Transverse colon (tissue), 4 donors: ENCODE measurements around the gene ANP32B. TPM values are rescaled to one million over a fixed set of nuclear protein-coding genes. Genes with fewer than 3 reads are reported as not detected.

Source experiments
- DNase-seq: peaks from one replicate; pipeline ENCODE4 v3.0.0-alpha.2; 2019
- H3K27ac ChIP-seq, 4 donors: fragments of 200-600 bp; sonication (generic); 2 replicates each; pipeline ENCODE4 v1.5.1; 2016 to 2018; ENCODE audit warnings: inconsistent platforms in 4 of 4
- H3K27me3 ChIP-seq: fragments of 200-600 bp; sonication (generic); 2 replicates; pipeline ENCODE4 v1.5.1; 2017; ENCODE audit warnings: inconsistent platforms
- H3K36me3 ChIP-seq, 4 donors: fragments of 200-600 bp; sonication (generic); 2 replicates each; pipeline ENCODE4 v1.5.1; 2017 to 2019; ENCODE audit warnings: inconsistent platforms in 4 of 4
- H3K4me1 ChIP-seq, 4 donors: fragments of 200-600 bp; sonication (generic); 2 replicates each; pipeline ENCODE4 v1.5.1; 2017 to 2020; ENCODE audit warnings: inconsistent platforms in 4 of 4
- H3K4me3 ChIP-seq, 4 donors: fragments of 200-600 bp; sonication (generic); 1 replicate in 1 of 4; 2 replicates in 3 of 4; pipeline versions ENCODE4 v1.5.1 to v1.6.1; 2017 to 2019; ENCODE audit warnings: inconsistent platforms in 4 of 4
- H3K9me3 ChIP-seq, 2 donors: fragments of 200-600 bp; sonication (generic); 2 replicates each; pipeline ENCODE4 v1.5.1; 2017 to 2019; ENCODE audit warnings: inconsistent platforms in 2 of 2
- CTCF ChIP-seq, 5 experiments: fragments of 200-600 bp in 3 of 5; fragments of 450-650 bp in 2 of 5; sonication (generic) in 3 of 5; IDR thresholded peaks; 1 replicate in 2 of 5; 2 replicates in 3 of 5; pipeline ENCODE4 v1.5.1; 2016 to 2017; ENCODE audit warnings: antibody characterized with exemption in 5 of 5, inconsistent platforms in 3 of 5, mild to moderate bottlenecking in 2 of 5, moderate library complexity in 1 of 5
- EP300 ChIP-seq: sonication (generic); formaldehyde crosslinking; IDR thresholded peaks from one replicate; pipeline ENCODE4 v1.6.1; 2017; ENCODE audit warnings: antibody characterized with exemption, low read depth
- POLR2A ChIP-seq: fragments of 450-650 bp; IDR thresholded peaks from one replicate; pipeline ENCODE4 v1.6.1; 2016; ENCODE audit warnings: antibody characterized with exemption, mild to moderate bottlenecking, moderate library complexity
- POLR2AphosphoS5 ChIP-seq, 3 donors: sonication (generic); formaldehyde crosslinking; IDR thresholded peaks; one replicate each; pipeline ENCODE4 v1.6.1; 2016; ENCODE audit warnings: antibody characterized with exemption in 3 of 3
- WGBS, 2 donors: methylation state at CpG; one replicate each; pipeline ENCODE4 v1.1.5; 2018; ENCODE audit warnings: low coverage in 1 of 2; 5-methylcytosine and 5-hydroxymethylcytosine counted together
- in situ Hi-C, 4 donors: fragments of 200-750 bp; cut with MboI; loops; one replicate each; pipeline versions ENCODE4 v1.15.0 to v1.15.1; 2017; ENCODE audit warnings: low sequenced_read_pairs in 3 of 4, low pct_ligation_motif_present in 1 of 4, low pct_unique_long_range_greater_than_20kb in 1 of 4
- intact Hi-C: fragments of 100-400 bp; cut with DNase I; formaldehyde crosslinking; loops from one replicate; pipeline ENCODE4 v1.15.1; 2023; ENCODE audit warnings: low total_unique reads
- total RNA-seq, 4 donors: library from RNA; depleted of rRNA; stranded (reverse); fragments of >200 nt; gene quantifications; one replicate each; pipeline ENCODE4 v1.1.0, GENCODE V29; 2016

Gene ANP32B
- total RNA-seq, 4 donors from 2014 or later: 37.4 to 65.6 (median 43.0) TPM

GRCh38 chr9:97962136-97962535 is 21.0 kb upstream of the ANP32B start:
- Histone ChIP-seq H3K27ac (no peak overlapping the region), H3K9me3 (no peaks in the 10 kb centered on the region), H3K4me3 (no peak overlapping the region), H3K4me1 (no peaks in the 10 kb centered on the region), H3K27me3 (peaks cover 7% of the 10 kb centered on the region), H3K36me3 (no peaks in the 10 kb centered on the region)
- in situ Hi-C loops: no loop called here
- 77 to 80% methylated on average over 3 to 4 of the region's 4 CpGs for WGBS, 2 donors
- TF ChIP-seq POLR2AphosphoS5 (IDR thresholded peaks at IDR 0.05) (no peak), POLR2A (no peak), EP300 (no peak), CTCF (IDR thresholded peaks at IDR 0.05) (no peak)
- intact Hi-C loops: no loop called here
- DNase-seq: no peak

- WGBS, 2 donors: 71 to 85% methylated on average over 3 to 5 of the region's 5 CpGs
- intact Hi-C loops: no loop called here
Measured at GRCh38 chr9:97962575-97962974, 20.6 kb upstream of the ANP32B start.

GRCh38 chr9:97963232-97963631 is 19.9 kb upstream of the ANP32B start:
- Histone ChIP-seq H3K27me3 (peaks cover 7% of the 10 kb centered on the region), H3K9me3 (no peaks in the 10 kb centered on the region), H3K27ac (no peak overlapping the region), H3K4me3 (no peak overlapping the region), H3K36me3 (no peaks in the 10 kb centered on the region), H3K4me1 (no peaks in the 10 kb centered on the region)
- no peak for DNase-seq
- no peak for TF ChIP-seq CTCF (IDR thresholded peaks at IDR 0.05)
- no peak for TF ChIP-seq POLR2A
- TF ChIP-seq POLR2AphosphoS5 (IDR thresholded peaks at IDR 0.05): no peak
- no peak for TF ChIP-seq EP300
- in situ Hi-C loops (no loop called here), intact Hi-C loops (no loop called here)
- WGBS, 2 donors: 80 to 91% methylated on average over 2 of the region's 2 CpGs

More at GRCh38 chr9:97962575-97962974, 20.6 kb upstream of the ANP32B start:
- in situ Hi-C loops: no loop called here
- H3K36me3 ChIP-seq: no peaks in the 10 kb centered on the region
- no peak overlapping the region for H3K4me3 ChIP-seq
- DNase-seq: no peak
- H3K9me3 ChIP-seq: no peaks in the 10 kb centered on the region
- no peaks in the 10 kb centered on the region for H3K4me1 ChIP-seq
- peaks cover 7% of the 10 kb centered on the region for H3K27me3 ChIP-seq
- H3K27ac ChIP-seq: no peak overlapping the region
- TF ChIP-seq EP300 (no peak), POLR2AphosphoS5 (IDR thresholded peaks at IDR 0.05) (no peak), CTCF (IDR thresholded peaks at IDR 0.05) (no peak), POLR2A (no peak)

- H3K4me3 ChIP-seq: no peak overlapping the region
- no peaks in the 10 kb centered on the region for H3K36me3 ChIP-seq
- H3K27me3 ChIP-seq: peaks cover 7% of the 10 kb centered on the region
- H3K27ac ChIP-seq: no peak overlapping the region
- H3K9me3 ChIP-seq: no peaks in the 10 kb centered on the region
- in situ Hi-C loops (no loop called here), intact Hi-C loops (no loop called here)
- H3K4me1 ChIP-seq: no peaks in the 10 kb centered on the region
- TF ChIP-seq CTCF (IDR thresholded peaks at IDR 0.05) (no peak), POLR2AphosphoS5 (IDR thresholded peaks at IDR 0.05) (no peak), POLR2A (no peak), EP300 (no peak)
- no peak for DNase-seq
Measured at GRCh38 chr9:97964901-97965300, 18.2 kb upstream of the ANP32B start.
